Activated CD4-positive, alpha-beta T cell treated with anti-CD3 and anti-CD28 coated beads, Interleukin-2, amount 10 ng/mL, durations not matched to agents 24 days and 14 days (primary cell): Measurements from ENCODE around the gene SLC52A1. TPM values are rescaled to one million over a fixed set of nuclear protein-coding genes. Genes with fewer than 3 reads are reported as not detected.

Experiments
- DNase-seq: peaks from one replicate; pipeline ENCODE4 v3.0.0; 2022
- H3K27ac Mint-ChIP-seq: one replicate; pipeline ENCODE4 v1.8.0; 2022; ENCODE audit warnings: mild to moderate bottlenecking, mixed read lengths
- H3K27me3 Mint-ChIP-seq: one replicate; pipeline ENCODE4 v1.8.0; 2022; ENCODE audit warnings: mixed read lengths
- H3K36me3 Mint-ChIP-seq: one replicate; pipeline ENCODE4 v1.8.0; 2022; ENCODE audit warnings: low read depth, mild to moderate bottlenecking, mixed read lengths
- H3K4me1 Mint-ChIP-seq: one replicate; pipeline ENCODE4 v1.8.0; 2021; ENCODE audit warnings: mixed read lengths
- H3K4me3 Mint-ChIP-seq: one replicate; pipeline ENCODE4 v1.8.0; 2022; ENCODE audit warnings: mild to moderate bottlenecking, moderate library complexity, mixed read lengths
- H3K9me3 Mint-ChIP-seq: one replicate; pipeline ENCODE4 v1.8.0; 2021; ENCODE audit warnings: mixed read lengths
- intact Hi-C: fragments of 100-400 bp; cut with micrococcal nuclease; formaldehyde crosslinking; loops from one replicate; pipeline ENCODE4 v1.15.1; 2023
- total RNA-seq: library from RNA; stranded (reverse); gene quantifications from 2 replicates; pipeline ENCODE4 v1.2.3, GENCODE V29; 2022

SLC52A1 gene
- total RNA-seq, 1 donor from 2014 or later = 0.14 TPM

DNA sequence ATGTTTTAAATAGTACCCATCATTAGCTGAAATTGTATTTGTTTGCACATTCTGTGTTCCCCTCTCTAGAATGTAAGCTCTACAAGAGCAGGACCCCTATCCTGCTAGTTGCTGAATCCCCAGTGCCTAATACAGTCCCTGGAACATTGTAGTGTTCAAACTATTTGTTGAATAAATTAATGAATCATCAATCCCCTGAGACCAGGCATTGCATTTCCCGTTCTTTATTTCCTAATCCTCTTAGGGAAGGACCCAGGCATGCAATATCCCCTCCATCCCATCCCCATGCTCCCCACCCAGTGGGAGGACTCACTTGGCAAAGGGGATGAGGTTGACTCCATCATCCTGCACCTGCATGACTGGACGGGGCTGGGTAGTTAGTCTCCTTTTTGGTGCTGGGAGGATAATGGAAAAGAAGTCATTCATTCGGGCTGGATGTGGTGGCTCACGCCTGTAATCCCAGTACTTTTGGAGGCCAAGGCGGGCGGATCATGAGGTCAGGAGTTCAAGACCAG, 41.1 kb downstream of the SLC52A1 start:
- Mint-ChIP-seq H3K4me3 (no peak overlapping the region), H3K9me3 (no peaks in the 10 kb centered on the region), H3K36me3 (peaks cover 15% of the 10 kb centered on the region), H3K4me1 (peaks cover 25% of the 10 kb centered on the region), H3K27me3 (peaks cover 6% of the 10 kb centered on the region), H3K27ac (no peak overlapping the region)
- intact Hi-C loops = no loop called here
- DNase-seq = no peak

DNA sequence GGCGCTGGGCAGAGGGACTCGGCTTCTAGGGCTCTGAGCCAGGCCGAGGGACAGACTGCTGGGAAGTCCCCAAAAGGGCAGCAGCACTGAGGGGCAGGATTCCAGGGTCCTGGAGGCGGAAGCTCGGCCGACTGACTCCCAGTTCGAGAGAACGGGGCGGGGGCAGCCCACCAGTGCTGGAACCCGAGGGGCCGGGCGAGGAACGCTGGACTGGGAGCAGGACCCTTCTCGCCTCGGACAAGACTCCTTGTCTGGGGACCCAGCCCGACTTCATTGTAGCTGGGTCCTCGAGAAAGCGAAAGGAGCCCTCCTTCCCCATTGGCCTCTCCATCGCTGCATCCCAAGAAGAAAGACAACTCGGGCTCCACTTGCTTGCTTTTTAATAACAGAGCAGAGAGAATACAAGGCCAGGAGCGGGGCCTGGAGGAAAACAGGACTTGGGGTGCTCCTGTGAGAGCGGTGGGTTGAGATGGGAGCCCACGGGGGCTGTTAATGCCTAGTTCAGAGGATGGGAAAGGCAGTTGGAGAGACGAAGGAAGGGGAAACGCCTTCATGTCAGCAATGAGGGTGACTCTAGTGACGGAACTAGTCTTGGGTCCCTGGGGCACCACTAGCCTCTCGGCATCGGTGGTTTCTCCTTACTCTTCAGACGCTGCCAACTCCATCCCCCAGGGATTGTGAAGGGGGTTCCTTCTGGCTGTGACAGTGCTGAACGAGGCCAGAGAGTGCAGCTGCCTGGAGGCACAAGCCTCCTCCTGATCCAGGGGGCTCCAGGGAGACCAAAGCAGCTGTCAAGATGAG, 47.3 kb downstream of the SLC52A1 start:
- peaks cover 43% of the 10 kb centered on the region for H3K4me1 Mint-ChIP-seq
- no peaks in the 10 kb centered on the region for H3K27me3 Mint-ChIP-seq
- intact Hi-C loops = loop anchor here (1.0 to 5.0 kb wide), 5 partner anchors 9 to 79 kb away; partner anchors contain the start of genes INCA1, KIF1C, PFN1 and SPAG7
- peak overlapping the region; percentile 97 for H3K4me3 Mint-ChIP-seq
- DNase-seq = peak; percentile 64
- no peaks in the 10 kb centered on the region for H3K9me3 Mint-ChIP-seq
- H3K27ac Mint-ChIP-seq = peak overlapping the region; percentile 93
- H3K36me3 Mint-ChIP-seq = peaks cover 35% of the 10 kb centered on the region

DNA sequence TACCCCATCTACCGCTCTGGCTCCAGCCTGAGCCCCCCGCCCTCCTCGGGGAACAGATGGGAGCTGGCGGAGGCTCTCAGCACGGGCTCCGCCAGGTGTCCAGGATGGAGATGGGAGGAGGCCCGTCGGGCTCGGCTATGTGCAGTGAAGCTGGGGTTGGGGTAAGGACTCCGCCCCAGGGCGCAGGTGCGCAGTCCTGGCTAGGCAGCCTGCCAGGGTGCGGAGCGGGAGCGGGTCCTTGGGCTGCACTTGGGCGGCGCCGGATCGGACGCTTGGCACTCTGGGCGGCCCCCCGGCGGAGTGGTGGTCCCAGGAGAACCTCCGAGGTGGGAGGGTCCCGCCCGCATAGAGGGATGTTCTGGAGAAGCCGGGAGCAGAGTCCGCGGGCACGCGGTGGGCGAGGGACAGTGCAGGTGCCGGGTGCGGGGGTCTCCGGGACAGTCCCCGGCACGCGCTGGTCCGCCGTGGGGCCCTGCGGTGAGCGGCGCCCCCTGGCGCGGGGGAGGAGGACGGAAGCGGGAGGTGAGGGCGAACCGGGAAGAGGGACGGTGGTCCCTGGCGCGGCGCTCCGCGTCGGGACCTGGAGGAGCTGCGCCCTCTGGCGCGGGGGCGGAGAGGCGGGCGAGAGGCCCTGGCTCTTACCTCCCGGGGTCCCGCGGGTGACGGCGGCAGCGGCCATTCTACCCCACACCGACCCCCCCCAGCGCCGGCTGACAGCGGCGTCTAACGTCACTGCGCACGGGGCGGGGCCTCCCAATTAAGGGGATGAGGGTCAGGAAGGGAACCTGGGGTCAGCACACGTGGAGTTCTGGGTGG, 48.1 kb downstream of the SLC52A1 start, which contains the start of gene CAMTA2:
TSS of gene CAMTA2 (minus strand) at position 725 of the 816 bp plus-strand sequence. CDS start 1,453 bp downstream, outside the sequence.
- Mint-ChIP-seq H3K4me3 (peak within 1 kb of the TSS; percentile 97), H3K27ac (peak within 1 kb of the TSS; percentile 93), H3K27me3 (no peaks in the 10 kb centered on the region), H3K9me3 (no peaks in the 10 kb centered on the region), H3K4me1 (peaks cover 45% of the 10 kb centered on the region), H3K36me3 (peaks cover 42% of the 10 kb centered on the region)
- DNase-seq = peak; percentile 96
- intact Hi-C loops = loop anchor here (1.0 to 5.0 kb wide), 5 partner anchors 10 to 78 kb away; partner anchors contain the start of genes INCA1, KIF1C, PFN1 and SPAG7

DNA sequence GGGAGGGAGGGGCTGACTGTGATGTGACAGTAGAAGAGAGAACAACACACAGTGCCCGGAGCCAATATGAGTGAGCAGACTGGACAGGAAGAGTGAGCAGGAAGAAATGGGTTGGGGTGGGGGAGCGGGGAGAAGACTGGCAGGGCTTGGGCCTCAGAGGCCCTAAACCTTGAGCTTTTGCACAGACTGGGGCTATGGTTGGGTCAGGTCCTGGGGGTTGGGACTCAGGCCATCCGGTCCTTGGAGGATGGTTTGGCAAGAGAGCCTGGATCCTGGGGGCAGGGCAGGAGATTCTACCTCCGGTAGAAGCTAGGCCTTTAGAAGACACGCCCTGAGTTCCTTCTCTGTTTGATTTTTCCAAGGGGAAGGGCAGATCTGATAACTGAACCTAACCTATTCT, 48.8 kb downstream of the SLC52A1 start:
- Mint-ChIP-seq H3K27me3 (no peaks in the 10 kb centered on the region), H3K4me3 (peak overlapping the region; percentile 97), H3K27ac (peak overlapping the region; percentile 93), H3K4me1 (peaks cover 42% of the 10 kb centered on the region), H3K9me3 (no peaks in the 10 kb centered on the region), H3K36me3 (peaks cover 43% of the 10 kb centered on the region)
- peak; percentile 77 for DNase-seq
- intact Hi-C loops = loop anchor here (2.0 to 5.0 kb wide), 3 partner anchors 39 to 78 kb away; partner anchors contain the start of gene PFN1

Other genes starting within 250 kb of the SLC52A1 start
- not detected in 2 replicates for gene VMO1, start 249.1 kb downstream of the SLC52A1 start, total RNA-seq
- not detected in 2 replicates for gene GLTPD2, start 246.5 kb downstream of the SLC52A1 start, total RNA-seq
- 208 and 209 TPM in 2 replicates for gene PSMB6, start 239.3 kb downstream of the SLC52A1 start, total RNA-seq
- 14.5 and 16.1 TPM in 2 replicates for gene PLD2, start 228.3 kb downstream of the SLC52A1 start, total RNA-seq
- gene MINK1, start 202.1 kb downstream of the SLC52A1 start, total RNA-seq = 56.1 and 59.7 TPM in 2 replicates
- gene C17orf107, start 135.9 kb downstream of the SLC52A1 start, total RNA-seq = 1.4 and 1.7 TPM in 2 replicates
- 0.42 and 0.64 TPM in 2 replicates for gene CHRNE, start 132.3 kb downstream of the SLC52A1 start, total RNA-seq
- not detected in 2 replicates for gene GP1BA, start 103.1 kb downstream of the SLC52A1 start, total RNA-seq
- 104 and 106 TPM in 2 replicates for gene SLC25A11, start 95.4 kb downstream of the SLC52A1 start, total RNA-seq
- 119 and 125 TPM in 2 replicates for gene RNF167, start 95.2 kb downstream of the SLC52A1 start, total RNA-seq
- gene PFN1, start 86.9 kb downstream of the SLC52A1 start, total RNA-seq = 1,471 and 1,473 TPM in 2 replicates
- 45.3 and 51.0 TPM in 2 replicates for gene ENO3, start 84.3 kb downstream of the SLC52A1 start, total RNA-seq
- gene SPAG7, start 67.6 kb downstream of the SLC52A1 start, total RNA-seq = 58.7 and 62.3 TPM in 2 replicates
- gene CAMTA2, start 47.8 kb downstream of the SLC52A1 start, total RNA-seq = 87.7 and 89.7 TPM in 2 replicates
- 0.56 and 0.69 TPM in 2 replicates for gene INCA1, start 37.9 kb downstream of the SLC52A1 start, total RNA-seq
- 62.3 TPM in 2 replicates for gene KIF1C, start 37.5 kb downstream of the SLC52A1 start, total RNA-seq
- gene ZFP3, start 43.0 kb upstream of the SLC52A1 start, total RNA-seq = 1.9 and 2.6 TPM in 2 replicates
- gene ZNF232, start 76.5 kb upstream of the SLC52A1 start, total RNA-seq = 17.4 and 19.8 TPM in 2 replicates
- gene USP6, start 80.6 kb upstream of the SLC52A1 start, total RNA-seq = 0.02 TPM in 2 replicates
- gene ZNF594, start 156.4 kb upstream of the SLC52A1 start, total RNA-seq = 10.1 and 12.1 TPM in 2 replicates
- not detected in 2 replicates for gene SCIMP, start 199.4 kb upstream of the SLC52A1 start, total RNA-seq
- gene RABEP1, start 246.9 kb upstream of the SLC52A1 start, total RNA-seq = 57.3 and 58.2 TPM in 2 replicates